CD4-positive, alpha-beta T cell treated with Interleukin-6 at 100 ng/mL for 8 hours (primary cell): ENCODE results near the gene CXCL6.

ENCODE experiments used
- DNase-seq: peaks from one replicate; pipeline ENCODE4 v3.0.0-alpha.2; 2020; ENCODE audit warnings: mixed read lengths, low spot score

Gene CXCL6

GRCh38 chr4:73836373-73837279 lies at the start of gene CXCL6:
Gene CXCL6 (plus strand): TSS chr4:73836678. CDS start chr4:73836751, 73 bp downstream.
- DNase-seq, result no peak

- DNase-seq, result no peak
Measured at GRCh38 chr4:73788411-73788810, 48.1 kb upstream of the CXCL6 start.

- no peak for DNase-seq
Measured at GRCh38 chr4:73798842-73799241, 37.6 kb upstream of the CXCL6 start.

DNA sequence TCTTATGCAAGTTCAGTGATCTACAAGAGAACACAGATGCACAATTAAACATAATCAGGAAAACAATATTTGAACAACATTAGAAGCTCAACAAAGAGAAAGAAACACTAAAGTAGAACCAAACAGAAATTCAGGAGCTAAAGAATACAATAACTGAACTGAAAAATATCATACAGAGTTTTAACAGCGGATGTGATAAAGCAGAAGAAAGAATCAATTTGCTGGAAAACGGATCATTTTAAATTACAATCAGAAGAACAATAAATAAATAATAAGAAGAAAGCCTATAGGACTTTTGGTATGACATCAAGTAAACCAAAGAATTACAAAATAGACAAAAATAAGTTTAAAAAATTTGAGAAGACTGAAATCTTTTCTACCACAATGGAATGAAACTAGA lies 36.3 kb upstream of the CXCL6 start:
- no peak for DNase-seq

DNA sequence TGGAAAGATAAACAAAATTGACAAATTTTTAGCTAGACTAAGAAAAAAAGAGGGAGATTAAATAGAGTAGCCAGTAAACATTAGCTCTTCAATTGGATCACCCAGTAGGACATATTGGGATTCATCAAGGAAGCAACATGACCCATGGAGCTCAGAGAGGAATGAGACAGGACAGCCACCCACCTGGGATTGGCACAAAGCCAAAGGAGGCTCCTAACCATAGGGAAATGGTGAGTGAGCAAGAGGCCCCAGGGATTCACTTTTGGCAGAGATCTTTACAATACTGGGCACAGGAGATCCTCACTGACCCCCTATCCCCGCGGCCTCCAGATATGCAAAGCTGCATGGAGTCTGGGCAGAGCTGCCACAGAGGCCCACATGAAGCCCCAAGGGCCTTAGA lies 34.8 kb upstream of the CXCL6 start:
- DNase-seq, result no peak

- no peak for DNase-seq
Measured at GRCh38 chr4:73803213-73803612, 33.3 kb upstream of the CXCL6 start.

GRCh38 chr4:73810191-73810590 lies 26.3 kb upstream of the CXCL6 start:
- no peak for DNase-seq

- no peak for DNase-seq
Measured at GRCh38 chr4:73811841-73812240, 24.6 kb upstream of the CXCL6 start.

GRCh38 chr4:73814679-73815078 lies 21.8 kb upstream of the CXCL6 start:
- DNase-seq, result no peak

DNA sequence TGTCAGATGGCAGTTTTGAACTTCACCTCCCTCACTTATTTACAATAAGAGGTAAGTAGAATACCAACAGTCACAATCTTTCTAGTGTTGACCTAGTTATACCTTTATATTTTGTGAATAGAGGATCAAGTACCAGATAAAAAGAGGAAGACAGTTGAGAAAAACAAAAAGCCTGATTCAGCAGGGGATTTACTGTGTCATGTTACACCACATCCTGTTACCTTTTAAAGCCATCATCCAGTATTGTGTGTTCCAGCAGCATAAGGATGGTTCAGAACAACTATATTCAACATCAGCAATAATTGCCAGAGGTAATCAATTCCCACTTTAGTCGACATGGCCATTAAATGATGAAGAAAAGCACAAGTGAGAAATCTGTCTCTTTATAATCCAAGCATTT lies 21.3 kb upstream of the CXCL6 start:
- DNase-seq, result no peak

- no peak for DNase-seq
Measured at GRCh38 chr4:73816814-73817213, 19.7 kb upstream of the CXCL6 start.

DNA sequence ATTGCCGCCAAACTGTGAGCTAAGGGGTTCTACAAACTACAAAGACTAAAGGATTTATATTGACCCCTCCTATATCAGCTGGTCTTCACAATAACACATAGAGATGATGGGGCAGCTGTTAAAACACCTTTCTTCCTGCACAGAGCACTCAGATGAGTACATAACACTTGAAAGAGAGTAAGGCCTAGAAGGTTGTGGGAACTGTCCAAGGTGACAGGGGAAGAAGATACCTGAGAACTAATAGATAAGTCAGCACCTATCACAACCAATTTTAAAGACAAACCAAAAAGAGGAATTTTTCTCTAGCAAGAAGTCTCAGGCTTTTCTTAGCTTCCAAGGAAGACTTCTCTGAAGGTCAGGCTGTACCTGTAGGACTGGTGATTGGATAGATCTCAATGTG lies 19.1 kb upstream of the CXCL6 start:
- no peak for DNase-seq

- no peak for DNase-seq
Measured at GRCh38 chr4:73821325-73821724, 15.2 kb upstream of the CXCL6 start.

DNA sequence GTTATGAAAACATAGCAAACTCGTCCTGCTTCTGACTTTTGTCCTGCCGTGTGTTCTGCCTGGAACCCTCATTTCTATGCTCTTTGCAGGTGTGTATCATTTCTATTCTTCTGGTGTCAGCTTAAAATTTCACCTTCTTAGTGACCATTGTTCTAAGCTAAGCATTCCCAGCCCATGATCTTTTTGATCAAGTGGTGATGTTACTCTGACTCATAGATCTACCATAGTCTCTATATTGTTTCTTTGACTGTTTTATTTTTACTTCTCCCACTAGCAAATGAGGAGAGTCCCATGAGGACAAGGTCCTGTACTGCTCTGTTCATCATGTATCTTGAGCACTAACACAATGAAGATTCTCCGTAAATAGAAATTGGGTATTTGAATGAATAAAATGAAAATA lies 14.1 kb upstream of the CXCL6 start:
- DNase-seq, result no peak

DNA sequence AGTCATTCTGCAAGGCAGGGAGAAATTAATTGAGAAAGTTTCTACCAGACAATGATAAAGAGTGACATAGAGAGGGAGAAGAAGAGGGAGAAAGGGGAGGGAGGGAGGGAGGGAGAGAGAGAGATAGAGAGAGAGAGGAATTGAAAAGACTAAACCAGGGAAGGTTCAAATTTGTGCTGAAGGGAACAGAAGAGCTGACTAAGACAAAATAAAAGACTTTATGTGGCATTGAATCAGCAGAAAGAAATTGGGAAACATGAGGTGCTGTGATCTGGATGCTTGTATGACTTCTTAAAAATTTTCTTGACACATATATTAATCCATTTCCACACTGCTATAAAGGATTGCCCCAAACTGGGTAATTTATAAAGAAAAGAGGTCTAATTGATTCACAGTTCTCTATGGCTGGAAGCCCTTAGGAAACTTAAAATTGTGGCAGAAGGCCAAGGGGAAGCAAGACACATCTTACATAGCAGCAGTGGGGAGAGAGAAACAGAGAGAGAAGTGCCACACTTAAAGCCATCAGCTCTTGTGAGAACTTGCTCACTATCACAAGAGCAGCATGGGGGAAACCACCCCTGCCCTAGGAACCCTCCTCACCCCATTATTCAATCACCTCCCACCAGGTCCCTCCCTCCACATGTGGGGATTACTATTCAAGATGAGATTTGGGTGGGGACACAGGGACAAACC lies 13.5 kb upstream of the CXCL6 start:
- DNase-seq, result no peak

DNA sequence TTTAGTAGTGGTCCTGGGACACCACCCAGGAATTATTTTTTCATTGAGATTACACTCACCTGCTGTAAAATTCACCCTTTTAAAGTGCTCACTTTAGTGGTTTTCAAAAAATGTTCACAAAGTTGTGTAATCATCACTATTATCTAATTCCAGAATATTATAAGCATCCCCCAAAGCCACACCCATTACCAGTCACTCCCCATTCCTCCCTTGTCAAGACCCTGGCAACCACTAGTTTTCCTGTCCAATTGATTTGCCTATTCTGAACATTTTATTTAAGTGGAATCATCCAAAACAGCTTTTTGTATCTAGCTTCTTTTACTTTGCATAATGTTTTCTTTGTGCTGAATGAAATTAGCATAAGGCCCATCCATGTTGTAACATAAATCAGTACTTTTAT lies 12.7 kb upstream of the CXCL6 start:
- DNase-seq, result no peak

- no peak for DNase-seq
Measured at GRCh38 chr4:73828956-73829355, 7.5 kb upstream of the CXCL6 start.

GRCh38 chr4:73831569-73831968 lies 4.9 kb upstream of the CXCL6 start:
- no peak for DNase-seq

GRCh38 chr4:73832651-73833237 lies 3.7 kb upstream of the CXCL6 start:
- no peak for DNase-seq

GRCh38 chr4:73839071-73839470 lies 2.6 kb downstream of the CXCL6 start:
- no peak for DNase-seq

DNA sequence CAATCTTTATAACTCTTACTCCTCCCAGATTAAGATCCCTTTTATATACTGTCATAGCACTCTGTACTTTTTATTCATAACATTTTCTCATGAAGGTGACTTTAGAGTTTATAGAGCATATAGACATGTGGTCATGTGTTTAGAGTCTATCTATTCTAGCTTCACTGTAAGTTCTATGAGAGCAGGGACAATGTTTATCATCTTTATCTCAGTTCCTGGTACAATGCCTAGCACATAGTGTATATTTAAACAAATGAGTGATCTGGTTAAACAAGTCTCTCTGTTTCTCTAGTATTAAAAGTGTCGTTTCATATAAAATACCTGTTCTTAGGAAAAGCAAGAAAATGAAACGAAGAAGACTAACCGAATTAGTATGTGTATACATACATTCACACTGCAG lies 3.2 kb downstream of the CXCL6 start:
- no peak for DNase-seq

- DNase-seq, result no peak
Measured at GRCh38 chr4:73841243-73841925, 4.9 kb downstream of the CXCL6 start.

DNA sequence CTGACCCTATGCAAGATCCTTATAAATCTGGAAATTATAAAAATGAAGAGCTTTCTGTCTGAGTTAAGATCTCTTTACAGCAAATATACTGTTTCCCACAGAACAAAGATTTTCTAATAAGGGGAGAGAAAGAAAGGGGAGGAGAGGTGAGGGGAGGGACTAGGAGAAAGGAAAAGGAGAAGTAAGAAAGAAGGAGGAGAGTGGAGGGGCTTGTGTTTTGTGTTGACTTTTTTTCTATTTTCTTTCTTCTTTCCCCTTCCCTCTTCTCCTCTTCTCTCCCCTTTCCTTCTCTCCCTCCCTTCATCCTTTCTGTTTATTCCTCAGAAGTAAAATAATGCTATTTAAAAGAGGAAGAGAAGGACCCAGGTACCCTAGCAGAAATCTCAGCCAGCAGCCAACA lies 6.2 kb downstream of the CXCL6 start:
- DNase-seq, result no peak
